Measurements from ENCODE around the gene GKAP1.
"Not testable (repeated sequence)": the region's sequence is repeated elsewhere in the genome, so short reads cannot be mapped to it uniquely, and the experiment has no call there.

GKAP1 gene

DNA sequence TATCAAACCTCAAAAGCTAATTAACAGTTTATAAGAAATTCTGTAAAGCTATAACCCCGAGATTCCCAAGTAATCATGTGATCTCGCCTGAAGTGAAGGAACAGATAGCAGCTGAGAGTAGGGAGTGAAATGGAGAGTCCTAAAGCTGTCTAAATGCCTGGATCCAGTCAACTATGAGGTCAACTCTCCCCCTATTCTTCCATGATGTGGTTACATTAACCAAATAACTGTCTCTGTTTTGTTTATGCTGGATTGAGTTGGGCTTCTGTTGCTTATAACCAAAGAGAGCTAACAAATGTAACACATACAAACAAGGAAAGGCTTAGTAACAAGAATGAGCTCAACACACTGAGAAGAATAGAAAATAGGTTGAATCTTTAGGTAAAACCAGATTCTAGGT lies 41.6 kb downstream of the GKAP1 start:
- Histone ChIP-seq H3K36me3 (ENCODE audit: insufficient read depth, low read length) (no peaks in the 10 kb centered on the region), H3K9ac (ENCODE audit: low read depth, low read length) (no peak overlapping the region), H3K4me1 (ENCODE audit: insufficient read depth, low read length) (no peaks in the 10 kb centered on the region), H3K9me3 (ENCODE audit: control insufficient read depth, insufficient read depth, low read length) (no peaks in the 10 kb centered on the region)

DNA sequence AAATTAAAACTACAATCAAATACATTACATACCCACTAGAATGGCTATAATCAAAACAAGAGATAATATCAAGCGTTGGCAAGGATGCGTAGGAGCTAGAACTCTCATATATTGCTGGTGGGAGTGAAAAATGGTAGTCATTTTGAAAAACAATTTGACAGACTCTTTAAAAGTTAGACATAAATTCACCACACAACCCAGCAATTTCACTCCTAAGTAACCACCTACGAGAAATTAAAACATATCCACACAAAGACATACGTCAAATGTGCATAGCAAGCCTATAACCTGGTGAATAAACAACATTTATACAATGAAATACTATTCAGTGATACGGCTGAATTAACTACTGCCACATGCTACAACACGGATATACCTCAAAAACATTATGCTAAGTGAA lies 44.7 kb downstream of the GKAP1 start:
- H3K4me1 ChIP-seq (ENCODE audit: insufficient read depth, low read length): no peaks in the 10 kb centered on the region
- no peak overlapping the region for H3K9ac ChIP-seq (ENCODE audit: low read depth, low read length)
- no peaks in the 10 kb centered on the region for H3K9me3 ChIP-seq (ENCODE audit: control insufficient read depth, insufficient read depth, low read length)
- H3K36me3 ChIP-seq (ENCODE audit: insufficient read depth, low read length): no peaks in the 10 kb centered on the region

DNA sequence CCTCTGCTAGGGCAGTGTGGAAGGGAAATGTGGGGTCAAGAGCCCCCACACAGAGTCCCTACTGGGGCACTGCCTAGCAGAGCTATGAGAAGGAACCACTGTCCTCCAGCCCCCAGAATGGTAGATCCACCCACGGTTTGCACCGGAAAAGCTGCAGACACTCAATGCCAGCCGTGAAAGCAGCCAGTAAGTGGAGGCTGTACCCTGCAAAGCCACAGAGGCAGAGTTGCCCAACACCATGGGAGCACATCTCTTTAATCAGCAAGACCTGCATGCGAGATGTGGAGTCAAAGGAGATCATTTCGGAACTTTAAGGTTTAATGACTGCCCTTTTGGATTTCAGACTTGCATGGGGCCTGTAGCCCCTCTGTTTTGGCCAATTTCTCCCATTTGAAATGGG lies 52.2 kb downstream of the GKAP1 start:
- H3K36me3 ChIP-seq (ENCODE audit: insufficient read depth, low read length): no peaks in the 10 kb centered on the region
- no peak overlapping the region for H3K9ac ChIP-seq (ENCODE audit: low read depth, low read length)
- no peaks in the 10 kb centered on the region for H3K9me3 ChIP-seq (ENCODE audit: control insufficient read depth, insufficient read depth, low read length)
- no peaks in the 10 kb centered on the region for H3K4me1 ChIP-seq (ENCODE audit: insufficient read depth, low read length)

DNA sequence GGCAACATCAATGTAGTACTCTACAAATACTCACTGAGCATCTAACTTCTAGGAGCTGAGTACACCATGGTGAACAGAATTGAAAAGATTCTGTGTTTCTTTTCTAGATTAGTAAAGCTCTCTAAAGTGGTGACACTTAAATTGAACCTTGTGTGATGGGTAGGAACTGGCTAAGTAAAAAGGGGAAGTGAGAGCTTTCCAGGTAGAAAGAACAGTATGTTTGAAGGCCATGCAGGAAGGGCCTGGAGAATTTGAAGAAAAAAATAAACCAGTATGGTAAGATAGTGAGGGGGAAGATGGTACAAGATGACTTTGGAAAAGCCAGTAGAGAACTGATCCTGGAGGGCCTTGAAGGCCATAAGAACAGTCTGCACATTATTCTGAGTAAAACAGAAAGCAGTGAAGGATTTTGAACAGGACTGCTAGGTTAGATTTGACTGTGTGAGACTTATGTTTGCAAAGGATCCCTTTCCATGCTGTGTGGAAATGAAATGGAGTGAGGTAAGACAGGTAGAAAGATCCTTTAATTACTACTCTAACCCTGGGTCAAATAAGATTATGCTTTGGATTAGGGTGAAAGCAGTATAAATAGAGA lies 63.1 kb downstream of the GKAP1 start:
- H3K9ac ChIP-seq (ENCODE audit: low read depth, low read length): no peak overlapping the region
- no peaks in the 10 kb centered on the region for H3K36me3 ChIP-seq (ENCODE audit: insufficient read depth, low read length)
- H3K9me3 ChIP-seq (ENCODE audit: control insufficient read depth, insufficient read depth, low read length): no peaks in the 10 kb centered on the region
- no peaks in the 10 kb centered on the region for H3K4me1 ChIP-seq (ENCODE audit: insufficient read depth, low read length)

DNA sequence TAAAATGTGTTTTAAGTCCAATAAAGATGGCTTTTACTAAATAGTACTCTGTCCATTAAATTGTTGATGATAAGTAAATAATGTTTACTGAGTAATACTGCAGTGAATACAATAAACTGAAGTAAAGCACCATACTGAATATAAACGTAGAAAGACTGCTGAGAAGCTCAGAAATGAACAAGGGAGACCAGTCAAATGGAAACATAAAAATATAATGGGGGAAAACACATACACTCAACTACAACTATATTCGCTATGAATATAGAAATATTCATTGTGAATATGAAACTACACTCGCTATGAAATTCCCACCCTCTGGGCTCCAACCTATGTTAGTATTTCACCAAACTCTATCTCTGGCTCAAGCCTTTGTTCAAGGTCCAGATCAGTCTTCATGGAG lies 67.9 kb downstream of the GKAP1 start:
- H3K36me3 ChIP-seq (ENCODE audit: insufficient read depth, low read length): no peaks in the 10 kb centered on the region
- no peaks in the 10 kb centered on the region for H3K4me1 ChIP-seq (ENCODE audit: insufficient read depth, low read length)

DNA sequence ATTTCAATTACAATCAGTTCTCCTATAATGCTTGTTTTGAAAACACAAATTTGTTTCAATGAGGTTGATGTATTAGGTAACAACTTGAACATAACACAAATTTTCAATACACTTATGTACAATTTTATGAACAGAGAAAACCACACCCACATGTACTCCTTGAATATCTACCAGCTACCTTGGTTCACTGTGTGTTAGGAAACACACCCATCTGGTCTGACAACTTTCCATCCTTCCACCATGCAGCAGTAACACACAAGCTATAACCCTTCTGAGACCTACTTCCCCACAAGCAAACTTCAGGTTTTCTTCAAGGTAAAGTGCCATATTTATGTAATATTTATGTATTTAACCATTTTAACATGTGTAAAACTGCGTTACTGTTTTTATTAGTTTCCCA lies 73.4 kb downstream of the GKAP1 start:
- Histone ChIP-seq H3K9ac (ENCODE audit: low read depth, low read length) (no peak overlapping the region), H3K4me1 (ENCODE audit: insufficient read depth, low read length) (no peaks in the 10 kb centered on the region), H3K9me3 (ENCODE audit: control insufficient read depth, insufficient read depth, low read length) (no peaks in the 10 kb centered on the region)

More for the DNA sequence above, 67.9 kb downstream of the GKAP1 start:
- Histone ChIP-seq H3K9me3 (ENCODE audit: control insufficient read depth, insufficient read depth, low read length) (no peaks in the 10 kb centered on the region), H3K9ac (ENCODE audit: low read depth, low read length) (no peak overlapping the region)

DNA sequence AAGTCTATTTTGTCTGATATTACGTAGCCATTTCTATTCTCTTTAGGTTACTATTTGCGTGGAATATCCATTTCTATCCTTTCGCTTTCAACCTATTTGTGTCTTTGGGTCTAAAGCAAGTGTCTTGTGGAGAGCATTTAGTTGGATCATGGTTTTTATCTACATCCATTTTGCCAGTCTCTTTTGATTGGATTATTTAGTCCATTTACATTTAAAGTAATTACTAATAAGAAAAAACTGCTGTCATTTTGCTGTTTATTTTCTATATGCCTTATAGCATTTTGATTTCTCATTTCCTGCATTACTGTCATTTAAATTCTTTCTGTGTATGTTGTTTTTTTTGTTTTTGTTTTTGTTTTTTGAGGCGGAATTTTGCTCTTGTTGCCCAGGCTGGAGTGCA lies 83.8 kb downstream of the GKAP1 start:
- H3K4me1 ChIP-seq (ENCODE audit: insufficient read depth, low read length): no peaks in the 10 kb centered on the region
- H3K9me3 ChIP-seq (ENCODE audit: control insufficient read depth, insufficient read depth, low read length): no peaks in the 10 kb centered on the region
- H3K36me3 ChIP-seq (ENCODE audit: insufficient read depth, low read length): no peaks in the 10 kb centered on the region
- H3K9ac ChIP-seq (ENCODE audit: low read depth, low read length): no peak overlapping the region

More for the DNA sequence above, 73.4 kb downstream of the GKAP1 start:
- no peaks in the 10 kb centered on the region for H3K36me3 ChIP-seq (ENCODE audit: insufficient read depth, low read length)

DNA sequence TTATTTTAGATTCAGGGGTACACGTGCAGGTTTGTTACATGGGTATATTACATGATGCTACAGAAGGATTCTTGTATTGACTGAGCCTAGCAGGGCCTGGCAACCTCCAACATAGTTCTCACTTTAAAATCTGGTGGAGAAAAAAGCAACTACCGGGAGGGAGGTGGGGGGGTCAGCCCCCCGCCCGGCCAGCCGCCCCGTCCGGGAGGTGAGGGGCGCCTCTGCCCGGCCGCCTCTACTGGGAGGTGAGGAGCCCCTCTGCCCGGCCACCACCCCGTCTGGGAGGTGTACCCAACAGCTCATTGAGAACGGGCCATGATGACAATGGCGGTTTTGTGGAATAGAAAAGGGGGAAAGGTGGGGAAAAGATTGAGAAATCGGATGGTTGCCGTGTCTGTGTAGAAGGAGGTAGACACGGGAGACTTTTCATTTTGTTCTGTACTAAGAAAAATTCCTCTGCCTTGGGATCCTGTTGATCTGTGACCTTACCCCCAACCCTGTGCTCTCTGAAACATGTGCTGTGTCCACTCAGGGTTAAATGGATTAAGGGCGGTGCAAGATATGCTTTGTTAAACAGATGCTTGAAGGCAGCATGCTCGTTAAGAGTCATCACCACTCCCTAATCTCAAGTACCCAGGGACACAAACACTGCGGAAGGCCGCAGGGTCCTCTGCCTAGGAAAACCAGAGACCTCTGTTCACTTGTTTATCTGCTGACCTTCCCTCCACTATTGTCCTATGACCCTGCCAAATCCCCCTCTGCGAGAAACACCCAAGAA lies 88.8 kb downstream of the GKAP1 start:
- H3K9ac ChIP-seq (ENCODE audit: low read depth, low read length); H3K9me3 ChIP-seq (ENCODE audit: control insufficient read depth, insufficient read depth, low read length); H3K4me1 ChIP-seq (ENCODE audit: insufficient read depth, low read length); H3K36me3 ChIP-seq (ENCODE audit: insufficient read depth, low read length): not testable (repeated sequence)

DNA sequence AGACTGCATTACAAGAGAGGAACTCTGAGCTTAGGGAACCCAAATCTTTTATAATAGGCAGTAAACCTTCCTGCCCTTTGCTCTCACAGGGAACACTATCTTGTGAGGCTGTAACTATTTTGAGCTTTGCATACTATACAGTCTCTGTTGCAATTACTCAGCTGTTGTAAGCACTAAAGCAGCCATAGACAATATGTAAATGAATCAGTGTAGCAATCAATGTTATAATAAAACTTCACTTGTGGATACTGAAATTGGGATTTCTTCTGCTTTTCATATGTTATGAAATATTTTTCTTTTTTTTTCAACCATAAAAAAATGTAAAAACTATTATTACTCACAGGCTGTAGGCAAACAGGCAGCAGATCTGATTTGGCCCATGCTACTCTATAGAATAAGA lies 93.1 kb downstream of the GKAP1 start:
- Histone ChIP-seq H3K9me3 (ENCODE audit: control insufficient read depth, insufficient read depth, low read length) (peaks cover 4% of the 10 kb centered on the region; the same call in 1 of the 2 replicates), H3K9ac (ENCODE audit: low read depth, low read length) (no peak overlapping the region)

DNA sequence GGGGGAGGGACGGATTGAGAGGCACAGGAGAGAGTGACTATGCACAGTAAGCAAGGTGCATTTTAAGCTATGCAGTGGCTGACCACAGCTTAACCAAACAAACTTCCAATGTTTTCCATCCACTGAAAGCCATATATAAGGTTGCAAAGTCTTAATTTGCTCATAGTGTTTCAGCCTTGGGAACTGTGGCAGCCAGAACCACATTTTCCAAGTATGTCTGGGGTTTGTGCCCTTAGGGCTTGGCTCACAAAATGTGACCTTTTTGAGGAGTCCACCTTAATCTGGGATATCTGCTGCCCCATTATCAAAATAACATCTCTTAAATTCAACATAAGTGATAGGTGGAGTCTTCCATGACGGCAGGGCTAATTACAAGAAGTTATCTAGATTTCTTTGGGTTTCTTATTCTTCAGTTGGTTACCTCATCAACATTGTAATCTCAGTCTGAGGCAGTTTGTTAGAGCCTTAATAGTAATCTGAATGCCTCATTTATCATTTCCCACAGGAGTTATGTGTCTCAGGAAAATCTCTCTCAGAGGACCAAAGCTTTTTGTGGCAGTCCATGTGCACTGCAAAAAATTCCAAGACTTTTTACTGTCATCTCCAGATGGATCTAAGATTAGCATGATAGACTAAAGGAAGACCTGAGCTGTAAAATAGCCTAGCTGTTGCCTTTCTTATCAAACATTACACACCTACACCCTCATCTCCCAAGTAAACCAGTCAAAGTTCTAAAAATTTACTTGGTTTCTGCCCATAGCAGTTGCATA lies 94.7 kb downstream of the GKAP1 start:
- Histone ChIP-seq H3K4me1 (ENCODE audit: insufficient read depth, low read length) (no peaks in the 10 kb centered on the region), H3K9me3 (ENCODE audit: control insufficient read depth, insufficient read depth, low read length) (peaks cover 4% of the 10 kb centered on the region; the same call in 1 of the 2 replicates), H3K9ac (ENCODE audit: low read depth, low read length) (no peak overlapping the region), H3K36me3 (ENCODE audit: insufficient read depth, low read length) (no peaks in the 10 kb centered on the region)

More for the DNA sequence above, 93.1 kb downstream of the GKAP1 start:
- Histone ChIP-seq H3K4me1 (ENCODE audit: insufficient read depth, low read length) (no peaks in the 10 kb centered on the region), H3K36me3 (ENCODE audit: insufficient read depth, low read length) (no peaks in the 10 kb centered on the region)

DNA sequence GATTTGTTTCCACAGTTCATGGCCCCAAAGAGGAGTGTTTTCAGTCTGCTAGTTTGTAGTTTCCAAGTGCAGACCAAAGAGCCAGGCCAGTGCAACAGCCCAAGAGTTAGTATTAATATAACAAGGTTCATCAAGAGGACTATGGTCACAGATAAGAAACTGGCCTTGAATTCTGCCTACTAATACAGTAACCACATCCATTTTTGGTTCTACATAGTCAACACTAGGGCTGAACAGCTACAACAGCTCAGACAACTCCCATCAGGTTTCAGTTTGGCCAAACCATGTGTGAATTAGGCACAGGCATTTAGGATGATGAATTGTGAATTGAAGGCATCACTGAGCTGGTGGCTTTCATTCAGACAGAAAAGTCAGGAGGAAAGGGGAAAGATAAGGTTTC lies 96.1 kb downstream of the GKAP1 start:
- Histone ChIP-seq H3K36me3 (ENCODE audit: insufficient read depth, low read length) (no peaks in the 10 kb centered on the region), H3K9ac (ENCODE audit: low read depth, low read length) (no peak overlapping the region), H3K4me1 (ENCODE audit: insufficient read depth, low read length) (no peaks in the 10 kb centered on the region), H3K9me3 (ENCODE audit: control insufficient read depth, insufficient read depth, low read length) (peaks cover 4% of the 10 kb centered on the region; the same call in 1 of the 2 replicates)

DNA sequence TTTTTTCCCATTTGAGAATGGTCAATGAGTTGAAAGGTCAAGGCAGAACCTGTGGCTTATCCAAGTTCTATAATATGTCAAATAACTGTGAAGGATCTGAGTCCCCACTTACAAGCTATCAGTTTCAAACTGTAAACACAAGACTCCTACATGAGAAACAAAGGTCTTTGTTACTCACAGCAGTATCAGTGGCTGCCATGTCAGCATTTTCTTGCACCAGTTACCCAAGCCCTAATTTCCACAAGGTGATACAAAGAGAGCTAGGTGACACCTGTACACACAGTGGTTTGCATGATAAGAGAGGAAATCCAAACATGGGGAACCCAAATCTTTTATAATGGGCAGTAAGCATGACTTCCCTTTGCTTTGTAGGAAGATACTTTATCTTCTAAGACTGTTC lies 101.8 kb downstream of the GKAP1 start:
- no peaks in the 10 kb centered on the region; the same call in 1 of the 2 replicates for H3K9me3 ChIP-seq (ENCODE audit: control insufficient read depth, insufficient read depth, low read length)
- H3K9ac ChIP-seq (ENCODE audit: low read depth, low read length): no peak overlapping the region

DNA sequence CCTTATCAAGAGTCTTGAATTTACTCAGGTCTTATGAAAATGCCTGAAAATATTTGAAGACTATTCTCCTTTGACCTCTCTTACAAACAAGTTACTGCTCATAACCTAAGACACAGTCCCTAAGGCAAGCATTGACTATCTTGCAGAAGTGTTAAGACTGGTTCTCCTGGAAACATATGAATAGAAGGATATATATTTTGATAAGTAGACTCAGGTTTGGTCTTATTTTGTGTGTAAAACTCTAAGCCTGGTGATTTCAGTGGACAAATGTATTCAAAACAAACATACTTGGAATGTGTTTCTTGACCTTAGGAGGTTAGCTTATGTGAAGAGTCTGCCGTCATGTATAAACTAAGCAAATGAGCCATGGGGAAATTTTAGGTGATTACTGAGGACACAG lies 102.3 kb downstream of the GKAP1 start:
- Histone ChIP-seq H3K36me3 (ENCODE audit: insufficient read depth, low read length) (no peaks in the 10 kb centered on the region), H3K9ac (ENCODE audit: low read depth, low read length) (no peak overlapping the region), H3K9me3 (ENCODE audit: control insufficient read depth, insufficient read depth, low read length) (no peaks in the 10 kb centered on the region; the same call in 1 of the 2 replicates), H3K4me1 (ENCODE audit: insufficient read depth, low read length) (no peaks in the 10 kb centered on the region)

More for the DNA sequence above, 101.8 kb downstream of the GKAP1 start:
- Histone ChIP-seq H3K36me3 (ENCODE audit: insufficient read depth, low read length) (no peaks in the 10 kb centered on the region), H3K4me1 (ENCODE audit: insufficient read depth, low read length) (no peaks in the 10 kb centered on the region)

DNA sequence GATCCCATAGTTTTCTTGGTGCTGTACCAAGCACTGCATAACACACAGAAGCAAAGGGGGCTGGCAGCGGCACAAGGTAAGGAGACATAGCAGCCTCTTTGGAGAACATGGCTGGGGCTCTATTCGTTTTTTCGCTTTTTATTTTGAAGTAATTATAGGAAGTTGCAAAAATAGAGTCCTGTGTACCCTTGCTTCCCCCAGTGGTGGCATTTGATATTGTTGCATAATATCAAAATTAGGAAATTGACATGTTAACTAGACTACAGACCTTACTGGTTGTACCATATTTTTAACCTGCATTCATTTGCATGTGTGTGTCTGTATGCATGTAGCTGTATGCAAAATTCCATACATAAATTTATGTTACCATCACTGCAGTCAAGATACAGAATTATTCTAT lies 103.2 kb downstream of the GKAP1 start:
- Histone ChIP-seq H3K9me3 (ENCODE audit: control insufficient read depth, insufficient read depth, low read length) (no peaks in the 10 kb centered on the region; the same call in 1 of the 2 replicates), H3K36me3 (ENCODE audit: insufficient read depth, low read length) (no peaks in the 10 kb centered on the region), H3K9ac (ENCODE audit: low read depth, low read length) (no peak overlapping the region), H3K4me1 (ENCODE audit: insufficient read depth, low read length) (no peaks in the 10 kb centered on the region)

All from ES-I3 (cell line).